ENCODE data around the gene DMKN. TPM values are rescaled to one million over a fixed set of nuclear protein-coding genes. Genes with fewer than 3 reads are reported as not detected.

The DMKN gene
- polyA plus RNA-seq, 2 of the 4 experiments (the other 2 are of a cell fraction), result 21.5 to 40.6 TPM

DNA sequence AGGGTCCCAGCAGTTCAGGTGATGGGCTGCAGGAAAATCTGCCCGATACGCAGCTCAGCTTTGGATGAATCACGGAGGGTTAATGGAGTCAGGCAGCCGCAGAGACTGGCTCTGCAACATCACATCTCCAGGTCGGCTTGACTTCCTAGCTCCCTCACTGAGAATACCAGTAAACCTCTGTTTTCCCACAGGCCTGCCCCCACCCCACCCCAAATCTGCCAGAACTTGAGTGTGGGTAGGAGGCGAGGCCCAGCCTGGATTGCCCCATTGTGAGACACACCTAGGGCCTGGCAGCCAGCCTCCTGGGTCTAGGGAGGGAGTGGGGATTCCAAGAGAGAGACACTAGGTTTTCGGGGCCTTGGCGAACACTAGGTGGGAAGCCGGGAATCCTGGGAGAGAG is 19.5 kb downstream of the DMKN start:
- DNase-seq (ENCODE audit: low read depth in 1 of 2, low spot score in 1 of 2), result no peak
- TF ChIP-seq POLR2A (IDR thresholded peaks at IDR 0.05; ENCODE audit: low read length), result 0 out of 2 replicates have a peak, but pooled peaks have one; percentile 7
- no peak for TF ChIP-seq HOXA7 (CRISPR knock-in tag; IDR thresholded peaks at IDR 0.05)
- no peak overlapping the region for H3K27ac ChIP-seq
- CTCF ChIA-PET, result interaction anchor here (0.9 to 10.4 kb wide), 7 partner anchors 10 to 225 kb away, joined by 3 to 256 read pairs (median 9); partner anchors contain the start of genes FFAR1, FFAR3 and USF2
- ATAC-seq, result no peak
- no peak overlapping the region for H3K4me2 ChIP-seq
- no peak for FAIRE-seq
- H3K4me1 ChIP-seq, result no peaks in the 10 kb centered on the region; the same call in 2 of the 3 replicates
- POLR2A ChIA-PET, result no interaction called here
- no peak overlapping the region for H3K4me3 ChIP-seq
- 78% methylated on average over 9 of the region's 9 CpGs for WGBS (ENCODE audit: missing lambda C conversion rate)
- no peaks in the 10 kb centered on the region for H3K9me3 ChIP-seq

DNA sequence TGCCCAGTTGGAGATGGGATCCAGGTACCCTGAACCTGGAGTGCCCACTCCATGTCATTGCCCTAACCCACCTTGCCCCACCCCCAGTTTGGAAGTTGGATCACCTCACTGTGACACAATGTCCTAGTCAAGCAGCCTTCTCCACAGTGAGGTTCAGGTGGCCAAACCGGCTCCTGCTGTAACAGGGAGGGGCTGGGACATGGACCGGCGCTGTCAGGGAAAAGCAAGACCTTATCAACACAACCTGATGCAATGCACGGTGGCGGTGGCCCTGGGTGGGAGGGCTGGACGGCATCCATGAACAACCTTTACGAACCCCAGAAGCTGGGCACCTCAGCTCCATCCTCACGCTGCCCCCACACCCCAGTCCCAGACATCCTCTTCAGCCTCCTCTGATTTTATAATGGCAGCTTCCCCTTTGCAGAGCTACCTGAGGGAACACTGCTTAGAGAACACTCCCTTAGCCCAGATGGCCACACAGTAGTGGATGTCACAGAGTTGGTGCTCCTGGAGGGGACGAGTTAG is 21.6 kb downstream of the DMKN start:
- H3K27ac ChIP-seq, result no peak overlapping the region
- no peaks in the 10 kb centered on the region for H3K9me3 ChIP-seq
- POLR2A ChIA-PET, result interaction anchor here (1.3 kb wide), 1 partner anchor 18 kb away, joined by 3 read pairs; no protein-coding TSS in a partner anchor
- H3K4me3 ChIP-seq, result no peak overlapping the region
- CTCF ChIA-PET, result interaction anchor here (0.6 to 10.4 kb wide), 14 partner anchors 9 to 455 kb away, joined by 3 to 256 read pairs (median 4); partner anchors contain the start of genes FFAR1 and FFAR3
- no peak overlapping the region for H3K4me2 ChIP-seq
- FAIRE-seq (no peak), DNase-seq (ENCODE audit: low read depth in 1 of 2, low spot score in 1 of 2) (no peak), ATAC-seq (no peak)
- H3K4me1 ChIP-seq, result no peaks in the 10 kb centered on the region; the same call in 2 of the 3 replicates
- no peak for TF ChIP-seq RNF2 (IDR thresholded peaks at IDR 0.05; ENCODE audit: borderline replicate concordance, low read depth)
- TF ChIP-seq, protein P1, sequence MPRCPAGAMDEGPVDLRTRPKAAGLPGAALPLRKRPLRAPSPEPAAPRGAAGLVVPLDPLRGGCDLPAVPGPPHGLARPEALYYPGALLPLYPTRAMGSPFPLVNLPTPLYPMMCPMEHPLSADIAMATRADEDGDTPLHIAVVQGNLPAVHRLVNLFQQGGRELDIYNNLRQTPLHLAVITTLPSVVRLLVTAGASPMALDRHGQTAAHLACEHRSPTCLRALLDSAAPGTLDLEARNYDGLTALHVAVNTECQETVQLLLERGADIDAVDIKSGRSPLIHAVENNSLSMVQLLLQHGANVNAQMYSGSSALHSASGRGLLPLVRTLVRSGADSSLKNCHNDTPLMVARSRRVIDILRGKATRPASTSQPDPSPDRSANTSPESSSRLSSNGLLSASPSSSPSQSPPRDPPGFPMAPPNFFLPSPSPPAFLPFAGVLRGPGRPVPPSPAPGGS (IDR thresholded peaks at IDR 0.05), result no peak
- no peak for TF ChIP-seq ZSCAN20 (CRISPR knock-in tag; IDR thresholded peaks at IDR 0.05)
- TF ChIP-seq NPAS2 (CRISPR knock-in tag; IDR thresholded peaks at IDR 0.05; ENCODE audit: borderline replicate concordance), result no peak
- TF ChIP-seq HDAC2 (IDR thresholded peaks at IDR 0.05), result no peak
- TF ChIP-seq, protein P2, sequence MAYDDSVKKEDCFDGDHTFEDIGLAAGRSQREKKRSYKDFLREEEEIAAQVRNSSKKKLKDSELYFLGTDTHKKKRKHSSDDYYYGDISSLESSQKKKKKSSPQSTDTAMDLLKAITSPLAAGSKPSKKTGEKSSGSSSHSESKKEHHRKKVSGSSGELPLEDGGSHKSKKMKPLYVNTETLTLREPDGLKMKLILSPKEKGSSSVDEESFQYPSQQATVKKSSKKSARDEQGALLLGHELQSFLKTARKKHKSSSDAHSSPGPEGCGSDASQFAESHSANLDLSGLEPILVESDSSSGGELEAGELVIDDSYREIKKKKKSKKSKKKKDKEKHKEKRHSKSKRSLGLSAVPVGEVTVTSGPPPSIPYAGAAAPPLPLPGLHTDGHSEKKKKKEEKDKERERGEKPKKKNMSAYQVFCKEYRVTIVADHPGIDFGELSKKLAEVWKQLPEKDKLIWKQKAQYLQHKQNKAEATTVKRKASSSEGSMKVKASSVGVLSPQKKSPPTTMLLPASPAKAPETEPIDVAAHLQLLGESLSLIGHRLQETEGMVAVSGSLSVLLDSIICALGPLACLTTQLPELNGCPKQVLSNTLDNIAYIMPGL (CRISPR knock-in tag; IDR thresholded peaks at IDR 0.05; ENCODE audit: borderline replicate concordance), result no peak
- TF ChIP-seq ZNF302 (CRISPR knock-in tag; IDR thresholded peaks at IDR 0.05), result no peak
- TF ChIP-seq RFX5 (IDR thresholded peaks at IDR 0.05), result no peak
- TF ChIP-seq, protein P3, sequence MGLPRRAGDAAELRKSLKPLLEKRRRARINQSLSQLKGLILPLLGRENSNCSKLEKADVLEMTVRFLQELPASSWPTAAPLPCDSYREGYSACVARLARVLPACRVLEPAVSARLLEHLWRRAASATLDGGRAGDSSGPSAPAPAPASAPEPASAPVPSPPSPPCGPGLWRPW (IDR thresholded peaks at IDR 0.05), result no peak
- no peak for TF ChIP-seq TP53 (CRISPR knock-in tag; IDR thresholded peaks at IDR 0.05)
- TF ChIP-seq CBX2 (IDR thresholded peaks at IDR 0.05; ENCODE audit: borderline replicate concordance, low read depth), result no peak
- TF ChIP-seq, protein P4, sequence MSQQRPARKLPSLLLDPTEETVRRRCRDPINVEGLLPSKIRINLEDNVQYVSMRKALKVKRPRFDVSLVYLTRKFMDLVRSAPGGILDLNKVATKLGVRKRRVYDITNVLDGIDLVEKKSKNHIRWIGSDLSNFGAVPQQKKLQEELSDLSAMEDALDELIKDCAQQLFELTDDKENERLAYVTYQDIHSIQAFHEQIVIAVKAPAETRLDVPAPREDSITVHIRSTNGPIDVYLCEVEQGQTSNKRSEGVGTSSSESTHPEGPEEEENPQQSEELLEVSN (IDR thresholded peaks at IDR 0.05; ENCODE audit: borderline replicate concordance, low read depth), result no peak
- no peak for TF ChIP-seq CBX8 (IDR thresholded peaks at IDR 0.05)
- no peak for TF ChIP-seq RARB (CRISPR knock-in tag; IDR thresholded peaks at IDR 0.05)
- no peak for TF ChIP-seq POLR2AphosphoS2 (conservative IDR thresholded peaks at IDR 0.05; ENCODE audit: low read length)
- TF ChIP-seq MAFK (IDR thresholded peaks at IDR 0.05; ENCODE audit: partially characterized antibody), result no peak
- TF ChIP-seq ESRRA (IDR thresholded peaks at IDR 0.05; ENCODE audit: borderline replicate concordance, low read length), result no peak
- WGBS (ENCODE audit: missing lambda C conversion rate), result 26% methylated on average over 9 of the region's 9 CpGs

DNA sequence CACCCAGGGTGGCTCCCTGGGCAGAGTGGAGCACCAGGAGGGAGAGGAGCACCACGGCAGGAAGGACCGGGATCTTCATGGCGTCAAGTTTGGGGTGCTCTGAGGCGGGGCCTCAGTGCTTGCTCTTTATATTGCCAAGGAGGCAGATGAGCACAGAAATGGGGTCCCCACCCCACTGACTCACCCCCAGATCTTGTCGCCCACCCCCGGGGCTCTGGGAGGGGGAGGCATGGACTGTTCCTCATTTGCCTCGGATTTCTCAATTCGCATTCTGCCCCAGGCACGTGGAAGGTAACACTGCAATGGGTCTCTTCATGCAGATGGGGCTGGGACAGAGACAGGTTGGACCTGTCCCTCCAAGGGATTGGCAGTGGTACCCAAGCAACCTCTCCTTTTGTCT is 23.1 kb downstream of the DMKN start, which contains the start of gene KRTDAP:
Gene KRTDAP, minus strand, starts transcription at position 101 of the 400 bp plus-strand sequence. Its CDS starts 22 bp downstream, at position 79.
- no peaks in the 10 kb centered on the region; the same call in 2 of the 3 replicates for H3K4me1 ChIP-seq
- H3K9me3 ChIP-seq, result no peaks in the 10 kb centered on the region
- 24% methylated on average over 9 of the region's 9 CpGs for WGBS (ENCODE audit: missing lambda C conversion rate)
- no peak within 1 kb of the TSS for H3K4me2 ChIP-seq
- ATAC-seq (no peak), DNase-seq (ENCODE audit: low read depth in 1 of 2, low spot score in 1 of 2) (no peak), FAIRE-seq (no peak)
- no peak within 1 kb of the TSS for H3K27ac ChIP-seq
- ChIA-PET CTCF (interaction anchor here (0.6 to 10.4 kb wide), 10 partner anchors 12 to 426 kb away, joined by 3 to 256 read pairs (median 6); partner anchors contain the start of genes FFAR1 and FFAR3), POLR2A (no interaction called here)
- no peak for TF ChIP-seq RARB (CRISPR knock-in tag; IDR thresholded peaks at IDR 0.05)
- no peak for TF ChIP-seq TP53 (CRISPR knock-in tag; IDR thresholded peaks at IDR 0.05)
- no peak for TF ChIP-seq HOXB5 (CRISPR knock-in tag; IDR thresholded peaks at IDR 0.05)
- TF ChIP-seq EHMT2 (IDR thresholded peaks at IDR 0.05; ENCODE audit: low read depth), result no peak
- no peak for TF ChIP-seq HOXB13 (CRISPR knock-in tag; IDR thresholded peaks at IDR 0.05; ENCODE audit: low read depth)
- TF ChIP-seq ZFP36 (IDR thresholded peaks at IDR 0.05; ENCODE audit: borderline replicate concordance, partially characterized antibody), result no peak
- no peak for TF ChIP-seq EP300 (IDR thresholded peaks at IDR 0.05)
- TF ChIP-seq KDM1A (IDR thresholded peaks at IDR 0.05; ENCODE audit: low read depth), result no peak
- no peak for TF ChIP-seq CBX2 (IDR thresholded peaks at IDR 0.05; ENCODE audit: borderline replicate concordance, low read depth)
- TF ChIP-seq KDM5A (IDR thresholded peaks at IDR 0.05), result no peak
- TF ChIP-seq, protein P5, sequence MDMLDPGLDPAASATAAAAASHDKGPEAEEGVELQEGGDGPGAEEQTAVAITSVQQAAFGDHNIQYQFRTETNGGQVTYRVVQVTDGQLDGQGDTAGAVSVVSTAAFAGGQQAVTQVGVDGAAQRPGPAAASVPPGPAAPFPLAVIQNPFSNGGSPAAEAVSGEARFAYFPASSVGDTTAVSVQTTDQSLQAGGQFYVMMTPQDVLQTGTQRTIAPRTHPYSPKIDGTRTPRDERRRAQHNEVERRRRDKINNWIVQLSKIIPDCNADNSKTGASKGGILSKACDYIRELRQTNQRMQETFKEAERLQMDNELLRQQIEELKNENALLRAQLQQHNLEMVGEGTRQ (IDR thresholded peaks at IDR 0.05), result no peak
- no peak for TF ChIP-seq POLR2A (IDR thresholded peaks at IDR 0.05; ENCODE audit: low read length)
- TF ChIP-seq JUNB (IDR thresholded peaks at IDR 0.05), result no peak
- no peak for TF ChIP-seq CHD2 (IDR thresholded peaks at IDR 0.05; ENCODE audit: low read length, partially characterized antibody)
- TF ChIP-seq RFX5 (IDR thresholded peaks at IDR 0.05), result no peak
- no peak for TF ChIP-seq SMC3 (IDR thresholded peaks at IDR 0.05)
- H3K4me3 ChIP-seq, result no peak within 1 kb of the TSS
